Spleen (tissue), 11 donors: ENCODE data around the gene QSOX1. TPM values are rescaled to one million over a fixed set of nuclear protein-coding genes. Genes with fewer than 3 reads are reported as not detected.

Experiments
- DNase-seq: peaks from one replicate; pipeline ENCODE4 v3.0.0-alpha.2; 2020
- H3K27ac ChIP-seq, 8 donors: fragments of 200-600 bp; sonication (generic) in 7 of 8; 1 replicate in 4 of 8; 2 replicates in 4 of 8; pipeline versions ENCODE4 v1.5.0 to v1.8.0; 2016 to 2021; ENCODE audit warnings: inconsistent platforms in 4 of 8, mild to moderate bottlenecking in 4 of 8, moderate library complexity in 1 of 8
- H3K27me3 ChIP-seq, 7 donors: fragments of 200-600 bp; sonication (generic) in 6 of 7; replicated peaks in 1 of 7; 1 replicate in 4 of 7; 2 replicates in 3 of 7; pipeline versions ENCODE4 v1.5.0 to v1.8.0; 2016 to 2021; ENCODE audit warnings: inconsistent platforms in 3 of 7, mild to moderate bottlenecking in 1 of 7
- H3K36me3 ChIP-seq, 6 donors: fragments of 200-600 bp; sonication (generic) in 5 of 6; 1 replicate in 4 of 6; 2 replicates in 2 of 6; pipeline versions ENCODE4 v1.5.0 to v1.8.0; 2016 to 2021; ENCODE audit warnings: inconsistent platforms in 2 of 6
- H3K4me1 ChIP-seq, 6 donors: fragments of 200-600 bp; sonication (generic) in 5 of 6; 1 replicate in 3 of 6; 2 replicates in 3 of 6; pipeline versions ENCODE4 v1.5.0 to v1.8.0; 2016 to 2021; ENCODE audit warnings: inconsistent platforms in 3 of 6
- H3K4me3 ChIP-seq, 8 donors: fragments of 200-600 bp; sonication (generic) in 7 of 8; 1 replicate in 4 of 8; 2 replicates in 4 of 8; pipeline versions ENCODE4 v1.5.0 to v1.8.0; 2016 to 2021; ENCODE audit warnings: inconsistent platforms in 4 of 8, mild to moderate bottlenecking in 4 of 8, moderate library complexity in 2 of 8
- H3K9me3 ChIP-seq, 8 donors: fragments of 200-600 bp; sonication (generic) in 7 of 8; 1 replicate in 4 of 8; 2 replicates in 4 of 8; pipeline versions ENCODE4 v1.5.0 to v1.8.0; 2016 to 2021; ENCODE audit warnings: inconsistent platforms in 4 of 8
- CTCF ChIP-seq, 11 experiments: fragments of 200-600 bp in 7 of 11; fragments of 450-650 bp in 4 of 11; sonication (generic) in 4 of 11; IDR thresholded peaks in 8 of 11; conservative IDR thresholded peaks in 3 of 11; 1 replicate in 7 of 11; 2 replicates in 4 of 11; pipeline versions ENCODE4 v1.4.0 to v1.8.0; 2016 to 2021; ENCODE audit warnings: antibody characterized with exemption in 11 of 11, inconsistent platforms in 4 of 11, mild to moderate bottlenecking in 1 of 11
- POLR2A ChIP-seq, 3 donors: fragments of 450-650 bp; IDR thresholded peaks; one replicate each; pipeline ENCODE4 v1.5.1; 2017; ENCODE audit warnings: antibody characterized with exemption in 3 of 3, mild to moderate bottlenecking in 1 of 3
- POLR2AphosphoS5 ChIP-seq, 3 donors: sonication (generic); formaldehyde crosslinking; IDR thresholded peaks; one replicate each; pipeline ENCODE4 v1.5.1; 2017; ENCODE audit warnings: antibody characterized with exemption in 3 of 3
- WGBS, 5 donors: extraction: QIAGEN DNeasy Blood & Tissue Kit in 3 of 5; methylation state at CpG; one replicate each; pipeline versions ENCODE4 v1.1.5 to v1.1.7; 2013 to 2018; 5-methylcytosine and 5-hydroxymethylcytosine counted together
- intact Hi-C: fragments of 100-400 bp; cut with DNase I; formaldehyde crosslinking; loops from one replicate; pipeline ENCODE4 v1.15.0; 2023; ENCODE audit warnings: low total_unique reads
- polyA plus RNA-seq, 3 donors: library from polyadenylated mRNA; stranded (reverse); fragments of 200-250 nt; gene quantifications; one replicate each; pipeline ENCODE4 v1.2.1, GENCODE V29; 2013
- total RNA-seq, 7 donors: library from RNA; depleted of rRNA in 3 of 7; stranded (reverse); fragments of >200 nt in 3 of 7; fragmentation: NEBNext Ultra II Directional in 4 of 7; extraction: Animal tissue kit (Norgen Biotek cat#: 25700) in 4 of 7; gene quantifications; one replicate each; pipeline versions ENCODE4 v1.1.0 to v1.2.1, GENCODE V29; 2016 to 2021
- donor health status: healthy with polysubstance abuse.
- donor health status: DM: no; HTN: no; CAD: no; lungs with moderate emphysema.
- donor health status: DM: no; HTN: no; CAD: no.
- donor health status: Bipolar disorder and iron deficiency.
- donor health status: healthy.
- donor health status: DM: no; HTN: no; CAD: no.
- donor health status: DM: yes; HTN: yes; CAD: no.

QSOX1 gene
- total and polyA plus RNA-seq, 10 donors: 35.2 to 78.9 (median 56.5) TPM

GRCh38 chr1:180178511-180179161 is 24.0 kb downstream of the QSOX1 start:
- H3K36me3 ChIP-seq: peaks cover 0 to 84% (median 20%) of the 10 kb centered on the region in 6 donors
- WGBS, 5 donors: 63 to 72% (median 70%) methylated on average over 12 of the region's 12 CpGs
- peak in 1 of 3 donors; percentile 59 for TF ChIP-seq POLR2AphosphoS5 (IDR thresholded peaks at IDR 0.05)
- peak; percentile 81 to 96 (median 92) for TF ChIP-seq CTCF (IDR thresholded peaks at IDR 0.05 in 8 of 11, conservative IDR thresholded peaks at IDR 0.05 in 3 of 11)
- no peak for TF ChIP-seq POLR2A (IDR thresholded peaks at IDR 0.05)
- H3K9me3 ChIP-seq: no peaks in the 10 kb centered on the region
- no peak overlapping the region for H3K4me3 ChIP-seq
- no peak overlapping the region for H3K27ac ChIP-seq
- H3K27me3 ChIP-seq: no peaks in the 10 kb centered on the region
- peak; percentile 86 for DNase-seq
- peaks cover 0 to 14% (median 7%) of the 10 kb centered on the region in 6 donors for H3K4me1 ChIP-seq
- intact Hi-C loops: loop anchor here (10.0 kb wide), 1 partner anchor 474 kb away; no protein-coding TSS in a partner anchor

GRCh38 chr1:180179162-180179957 is 24.7 kb downstream of the QSOX1 start:
- no peaks in the 10 kb centered on the region for H3K27me3 ChIP-seq
- no peaks in the 10 kb centered on the region for H3K9me3 ChIP-seq
- TF ChIP-seq CTCF (IDR thresholded peaks at IDR 0.05 in 8 of 11, conservative IDR thresholded peaks at IDR 0.05 in 3 of 11): peak in 6 of 11 experiments; percentile 33 to 65 (median 48)
- TF ChIP-seq POLR2A (IDR thresholded peaks at IDR 0.05): no peak
- H3K36me3 ChIP-seq: peaks cover 0 to 85% (median 26%) of the 10 kb centered on the region in 6 donors
- H3K4me3 ChIP-seq: no peak overlapping the region
- 83 to 92% (median 90%) methylated on average over 11 to 12 of the region's 12 CpGs for WGBS, 5 donors
- intact Hi-C loops: loop anchor here (10.0 kb wide), 1 partner anchor 475 kb away; no protein-coding TSS in a partner anchor
- peaks cover 0 to 7% (median 2%) of the 10 kb centered on the region in 6 donors for H3K4me1 ChIP-seq
- H3K27ac ChIP-seq: no peak overlapping the region
- peak; percentile 48 for DNase-seq

GRCh38 chr1:180181048-180181447 is 26.4 kb downstream of the QSOX1 start:
- H3K36me3 ChIP-seq: peaks cover 0 to 85% (median 39%) of the 10 kb centered on the region in 6 donors
- H3K9me3 ChIP-seq: no peaks in the 10 kb centered on the region
- intact Hi-C loops: loop anchor here (10.0 kb wide), 1 partner anchor 294 kb away; no protein-coding TSS in a partner anchor
- 74 to 90% (median 82%) methylated on average over 7 of the region's 7 CpGs for WGBS, 5 donors
- DNase-seq: peak; percentile 27
- H3K27me3 ChIP-seq: no peaks in the 10 kb centered on the region
- TF ChIP-seq POLR2AphosphoS5 (IDR thresholded peaks at IDR 0.05) (no peak), CTCF (IDR thresholded peaks at IDR 0.05 in 8 of 11, conservative IDR thresholded peaks at IDR 0.05 in 3 of 11) (peak in 3 of 11 experiments; percentile 10 to 24 (median 24)), POLR2A (IDR thresholded peaks at IDR 0.05) (no peak)
- H3K27ac ChIP-seq: no peak overlapping the region
- H3K4me3 ChIP-seq: no peak overlapping the region
- H3K4me1 ChIP-seq: peaks cover 0 to 13% (median 6%) of the 10 kb centered on the region in 6 donors
